Body of pancreas (tissue), 4 donors: ENCODE data around the gene MRPL10. TPM values are rescaled to one million over a fixed set of nuclear protein-coding genes. Genes with fewer than 3 reads are reported as not detected.

ENCODE experiments used
- ATAC-seq: fragments of 150-250 bp; one replicate; pipeline ENCODE4 v1.9.1; 2016
- DNase-seq, 4 donors: peaks; one replicate each; pipeline ENCODE4 v3.0.0-alpha.2; 2019
- H3K27ac ChIP-seq, 4 donors: fragments of 200-600 bp; sonication (generic); 1 replicate in 3 of 4; 2 replicates in 1 of 4; pipeline versions ENCODE4 v1.5.1 to v1.6.1; 2016 to 2019; ENCODE audit warnings: mild to moderate bottlenecking in 1 of 4, mixed read lengths in 1 of 4, moderate library complexity in 1 of 4
- H3K27me3 ChIP-seq, 2 donors: fragments of 200-600 bp; sonication (generic); one replicate each; pipeline ENCODE4 v1.6.0; 2016; ENCODE audit warnings: mild to moderate bottlenecking in 1 of 2
- H3K36me3 ChIP-seq, 2 donors: fragments of 200-600 bp; sonication (generic); replicated peaks in 1 of 2; 2 replicates each; pipeline ENCODE4 v1.5.1; 2016; ENCODE audit warnings: low read depth in 2 of 2; ENCODE audit not compliant: insufficient read depth in 1 of 2
- H3K4me1 ChIP-seq: fragments of 200-600 bp; sonication (generic); one replicate; pipeline ENCODE4 v1.6.0; 2016
- H3K4me3 ChIP-seq, 2 donors: fragments of 200-600 bp; sonication (generic); 1 replicate in 1 of 2; 2 replicates in 1 of 2; pipeline ENCODE4 v1.5.1; 2016 to 2019
- H3K9me3 ChIP-seq, 3 donors: fragments of 200-600 bp; sonication (generic); 1 replicate in 2 of 3; 2 replicates in 1 of 3; pipeline ENCODE4 v1.5.1; 2016
- CTCF ChIP-seq, 7 experiments: fragments of 450-650 bp in 4 of 7; fragments of 200-600 bp in 3 of 7; sonication (generic) in 3 of 7; IDR thresholded peaks; one replicate each; pipeline ENCODE4 v1.5.1; 2016 to 2019; ENCODE audit warnings: antibody characterized with exemption in 7 of 7
- POLR2A ChIP-seq, 3 donors: fragments of 450-650 bp; IDR thresholded peaks; one replicate each; pipeline ENCODE4 v1.6.1; 2016; ENCODE audit warnings: antibody characterized with exemption in 3 of 3, mild to moderate bottlenecking in 2 of 3
- WGBS, 2 donors: methylation state at CpG; one replicate each; pipeline ENCODE4 v1.1.5; 2017; 5-methylcytosine and 5-hydroxymethylcytosine counted together
- intact Hi-C: fragments of 100-400 bp; cut with DNase I; formaldehyde crosslinking; loops from one replicate; pipeline ENCODE4 v1.15.1; 2023
- total RNA-seq, 2 donors: library from RNA; depleted of rRNA; stranded (reverse); fragments of >200 nt; gene quantifications; one replicate each; pipeline ENCODE4 v1.1.0, GENCODE V29; 2016

MRPL10 gene
- total RNA-seq, 2 donors from 2014 or later: 4.3 to 29.8 TPM

- no peak overlapping the region for H3K27ac ChIP-seq
- no peak for TF ChIP-seq POLR2A (IDR thresholded peaks at IDR 0.05)
- no peak for TF ChIP-seq CTCF (IDR thresholded peaks at IDR 0.05)
- H3K4me3 ChIP-seq: no peak overlapping the region
- H3K4me1 ChIP-seq: no peaks in the 10 kb centered on the region
- no peak for DNase-seq
- 19 to 24% methylated on average over 12 to 29 of the region's 29 CpGs for WGBS, 2 donors
- no peak for ATAC-seq
- H3K27me3 ChIP-seq: peaks cover 3 to 13% of the 10 kb centered on the region in 2 donors
- H3K9me3 ChIP-seq: no peaks in the 10 kb centered on the region
- intact Hi-C loops: no loop called here
- H3K36me3 ChIP-seq: no peaks in the 10 kb centered on the region
Measured at GRCh38 chr17:47872019-47872650, 40.8 kb upstream of the MRPL10 start.

GRCh38 chr17:47871048-47871447 is 39.7 kb upstream of the MRPL10 start:
- Histone ChIP-seq H3K27ac (no peak overlapping the region), H3K4me3 (no peak overlapping the region), H3K9me3 (no peaks in the 10 kb centered on the region), H3K36me3 (no peaks in the 10 kb centered on the region), H3K4me1 (no peaks in the 10 kb centered on the region), H3K27me3 (peaks cover 3 to 13% of the 10 kb centered on the region in 2 donors)
- DNase-seq (no peak), ATAC-seq (no peak)
- intact Hi-C loops: no loop called here
- TF ChIP-seq CTCF (IDR thresholded peaks at IDR 0.05) (no peak), POLR2A (IDR thresholded peaks at IDR 0.05) (no peak)

- 9 to 32% methylated on average over 1 of the region's 1 CpG for WGBS, 2 donors
- no peak overlapping the region for H3K27ac ChIP-seq
- ATAC-seq (no peak), DNase-seq (no peak)
- no peak for TF ChIP-seq POLR2A (IDR thresholded peaks at IDR 0.05)
- TF ChIP-seq CTCF (IDR thresholded peaks at IDR 0.05): no peak
- H3K4me3 ChIP-seq: no peak overlapping the region
- no peaks in the 10 kb centered on the region for H3K4me1 ChIP-seq
- peaks cover 3 to 13% of the 10 kb centered on the region in 2 donors for H3K27me3 ChIP-seq
- intact Hi-C loops: no loop called here
- no peaks in the 10 kb centered on the region for H3K36me3 ChIP-seq
- no peaks in the 10 kb centered on the region for H3K9me3 ChIP-seq
Measured at GRCh38 chr17:47870056-47870455, 38.7 kb upstream of the MRPL10 start.

- Histone ChIP-seq H3K36me3 (no peaks in the 10 kb centered on the region), H3K4me3 (no peak overlapping the region), H3K9me3 (no peaks in the 10 kb centered on the region), H3K4me1 (no peaks in the 10 kb centered on the region), H3K27me3 (peaks cover 3 to 13% of the 10 kb centered on the region in 2 donors), H3K27ac (no peak overlapping the region)
- ATAC-seq (no peak), DNase-seq (no peak)
- 10 to 18% methylated on average over 2 of the region's 2 CpGs for WGBS, 2 donors
- intact Hi-C loops: no loop called here
- TF ChIP-seq CTCF (IDR thresholded peaks at IDR 0.05): no peak
- TF ChIP-seq POLR2A (IDR thresholded peaks at IDR 0.05): no peak
Measured at GRCh38 chr17:47869114-47869513, 37.8 kb upstream of the MRPL10 start.
